Posterior vena cava (tissue), 2 donors: ENCODE measurements around the gene SPDEF. TPM values are rescaled to one million over a fixed set of nuclear protein-coding genes. Genes with fewer than 3 reads are reported as not detected.

Experiments used
- DNase-seq: peaks from one replicate; pipeline ENCODE4 v3.0.0-alpha.2; 2020; ENCODE audit warnings: low spot score
- intact Hi-C, 2 donors: fragments of 100-400 bp; cut with DNase I; formaldehyde crosslinking; loops; one replicate each; pipeline versions ENCODE4 v1.14.1 to v1.14.2; 2022 to 2023
- total RNA-seq, 2 donors: library from RNA; stranded (reverse); fragmentation: NEBNext Ultra II Directional; extraction: Animal tissue kit (Norgen Biotek cat#: 25700); gene quantifications; one replicate each; pipeline ENCODE4 v1.2.1, GENCODE V29; 2021
- donor health status: DM: yes; HTN: yes; CAD: no.
- donor health status: DM: yes; HTN: yes; CAD: no.

SPDEF gene
- total RNA-seq, 2 donors from 2014 or later, result not detected

- intact Hi-C loops, result no loop called here
- no peak for DNase-seq
Measured at GRCh38 chr6:34568341-34569201, 12.4 kb upstream of the SPDEF start.

GRCh38 chr6:34566830-34567546 is 10.9 kb upstream of the SPDEF start:
- intact Hi-C loops, result no loop called here
- DNase-seq, result no peak

DNA sequence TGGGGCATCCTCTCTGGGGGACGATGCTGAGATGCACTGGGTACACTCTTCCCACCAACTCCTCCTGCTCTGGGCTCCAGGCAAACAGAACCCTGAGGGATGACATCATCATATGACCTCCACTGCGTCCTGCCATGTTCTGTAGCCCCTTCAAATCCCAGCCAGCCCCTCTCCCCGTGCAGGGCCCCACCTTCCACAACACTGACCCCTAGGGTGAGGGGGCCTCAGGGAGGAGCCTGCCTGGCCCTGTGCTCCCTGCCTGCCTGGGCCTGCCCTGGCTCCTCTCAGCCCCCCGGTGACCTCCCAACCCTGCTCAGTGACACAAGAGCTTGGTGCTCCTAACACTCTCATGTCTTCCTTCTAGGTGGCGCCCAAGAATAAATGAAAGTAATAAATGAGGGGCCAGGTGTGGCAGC is 9.6 kb upstream of the SPDEF start:
- intact Hi-C loops, result no loop called here
- DNase-seq, result no peak

GRCh38 chr6:34564181-34564580 is 8.1 kb upstream of the SPDEF start:
- no peak for DNase-seq
- intact Hi-C loops, result no loop called here

- intact Hi-C loops, result no loop called here
- DNase-seq, result no peak
Measured at GRCh38 chr6:34563513-34563870, 7.4 kb upstream of the SPDEF start.

DNA sequence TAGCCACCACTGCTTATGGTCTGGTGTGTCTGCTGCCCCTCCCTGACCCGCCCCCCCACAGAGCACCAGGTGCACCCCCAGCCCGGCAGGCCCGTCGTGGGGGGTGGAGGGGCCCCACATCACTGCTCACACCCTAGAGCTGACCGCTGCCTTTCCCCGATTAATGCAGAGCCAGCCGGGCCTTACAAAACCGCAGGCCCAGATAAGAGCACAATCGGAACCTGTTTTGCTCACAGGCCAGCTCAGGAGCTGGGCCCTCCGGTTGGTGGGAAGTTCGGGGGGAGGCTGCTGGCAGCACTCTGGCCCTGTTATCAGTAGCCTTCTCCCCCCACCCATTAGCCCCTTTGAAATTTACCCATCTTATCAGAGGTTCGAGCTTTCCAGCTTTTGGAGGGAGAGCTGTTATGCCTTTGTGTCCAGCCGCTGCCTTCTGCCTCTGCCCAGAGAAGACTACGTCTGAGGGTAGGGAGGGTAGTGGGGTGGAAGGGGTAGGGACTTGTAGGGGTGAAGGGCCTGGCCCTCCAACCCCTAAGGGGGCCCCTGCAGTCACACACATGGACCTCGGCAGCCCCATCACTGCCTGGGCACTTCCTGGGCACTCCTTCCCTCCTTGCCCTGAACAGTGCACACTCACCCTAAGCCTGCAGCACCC is 6.9 kb upstream of the SPDEF start:
- intact Hi-C loops, result no loop called here
- DNase-seq, result no peak

- intact Hi-C loops, result no loop called here
- DNase-seq, result no peak
Measured at GRCh38 chr6:34562350-34562749, 6.2 kb upstream of the SPDEF start.

- DNase-seq, result no peak
- intact Hi-C loops, result no loop called here
Measured at GRCh38 chr6:34561227-34561530, 5.0 kb upstream of the SPDEF start.

- intact Hi-C loops, result no loop called here
- no peak for DNase-seq
Measured at GRCh38 chr6:34560366-34561226, 4.5 kb upstream of the SPDEF start.

GRCh38 chr6:34559651-34560365 is 3.7 kb upstream of the SPDEF start:
- DNase-seq, result no peak
- intact Hi-C loops, result loop anchor here in 1 of 2 donors (5.0 kb wide), 1 partner anchor 822 kb away; no protein-coding TSS in a partner anchor

- intact Hi-C loops, result loop anchor here in 1 of 2 donors (5.0 kb wide), 1 partner anchor 824 kb away; no protein-coding TSS in a partner anchor
Measured at GRCh38 chr6:34558172-34558714, 2.1 kb upstream of the SPDEF start.

GRCh38 chr6:34557228-34557627 is 1.1 kb upstream of the SPDEF start:
- no peak for DNase-seq
- intact Hi-C loops, result loop anchor here in 1 of 2 donors (5.0 kb wide), 1 partner anchor 825 kb away; no protein-coding TSS in a partner anchor

More at GRCh38 chr6:34558172-34558714, 2.1 kb upstream of the SPDEF start:
- DNase-seq, result no peak

DNA sequence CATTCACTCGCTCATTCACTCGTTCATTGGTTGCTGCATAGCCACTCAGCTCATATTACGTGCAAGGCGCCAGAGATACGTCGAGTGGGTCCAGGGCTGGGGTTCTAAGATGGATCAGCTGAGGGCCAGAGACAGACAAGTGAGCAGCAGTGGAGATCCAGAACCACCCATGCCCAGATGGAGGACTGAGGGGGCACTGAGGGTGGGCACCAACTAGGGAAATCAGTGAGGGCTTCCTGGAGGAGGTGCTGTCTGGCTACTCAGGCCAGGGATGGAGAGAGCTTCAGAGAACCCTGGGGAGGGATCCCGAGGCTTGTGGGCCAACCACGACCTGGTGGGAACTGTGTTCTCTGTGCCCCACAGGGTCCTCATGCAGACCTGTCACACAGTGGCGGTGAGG is 364 bp upstream of the SPDEF start:
- DNase-seq, result no peak
- intact Hi-C loops, result loop anchor here in 1 of 2 donors (5.0 kb wide), 1 partner anchor 826 kb away; no protein-coding TSS in a partner anchor

DNA sequence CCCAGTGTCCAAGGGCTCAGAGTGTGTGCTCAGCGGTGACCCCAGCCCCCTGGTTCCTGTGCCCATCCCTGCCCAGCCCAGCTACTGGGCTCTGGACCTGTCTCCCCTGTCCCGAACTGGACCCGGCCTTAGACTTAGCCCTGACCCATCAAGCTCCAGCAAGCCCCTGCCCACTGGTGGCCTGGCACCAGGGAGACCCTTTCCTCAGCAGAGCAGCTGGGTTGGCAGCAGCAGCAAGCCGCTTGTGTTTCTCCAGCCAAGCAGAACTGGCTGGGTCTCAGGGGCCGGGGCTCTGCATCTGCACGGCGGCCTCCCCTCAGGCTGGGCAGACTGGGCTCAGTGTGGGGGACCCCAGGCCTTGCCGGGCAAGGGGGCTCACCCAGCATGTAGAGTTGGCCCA is 801 bp downstream of the SPDEF start:
- DNase-seq, result no peak
- intact Hi-C loops, result loop anchor here in 1 of 2 donors (5.0 kb wide), 1 partner anchor 827 kb away; no protein-coding TSS in a partner anchor

GRCh38 chr6:34555007-34555322 is 1.2 kb downstream of the SPDEF start:
- no peak for DNase-seq
- intact Hi-C loops, result loop anchor here in 1 of 2 donors (5.0 kb wide), 1 partner anchor 827 kb away; no protein-coding TSS in a partner anchor

- DNase-seq, result no peak
- intact Hi-C loops, result loop anchor here in 1 of 2 donors (5.0 kb wide), 1 partner anchor 828 kb away; no protein-coding TSS in a partner anchor
Measured at GRCh38 chr6:34554291-34555006, 1.7 kb downstream of the SPDEF start.

DNA sequence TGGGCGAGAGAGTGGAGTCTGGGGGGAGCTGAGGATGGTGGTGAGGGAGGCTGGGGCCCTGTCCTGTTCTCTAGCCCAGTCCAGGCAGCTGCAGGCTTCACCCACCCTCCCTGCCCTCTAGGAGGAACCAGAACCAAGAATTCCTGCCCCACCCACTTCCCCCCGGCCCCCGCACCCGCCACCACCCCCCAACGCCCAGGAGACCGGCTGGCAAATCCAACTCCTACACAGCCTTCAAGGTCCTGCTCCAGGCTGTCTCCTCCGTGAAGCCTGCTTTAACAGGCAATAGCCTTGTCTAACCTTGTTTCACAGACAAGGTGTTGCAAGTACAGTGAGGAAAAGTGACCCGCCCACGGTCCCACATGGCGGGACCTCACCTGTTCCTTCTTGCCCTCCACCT is 2.4 kb downstream of the SPDEF start:
- no peak for DNase-seq
- intact Hi-C loops, result no loop called here

GRCh38 chr6:34553146-34553545 is 3.0 kb downstream of the SPDEF start:
- intact Hi-C loops, result no loop called here
- no peak for DNase-seq
